IPS-18c (cell line): ENCODE measurements around the gene RAB5IF.
"Not testable (repeated sequence)": the region's sequence is repeated elsewhere in the genome, so short reads cannot be mapped to it uniquely, and the experiment has no call there.

ENCODE experiments used
- H3K4me3 ChIP-seq: 2 replicates; pipeline ENCODE4 v1.7.0; 2013; ENCODE audit warnings: low read depth, mild to moderate bottlenecking, low read length, moderate library complexity; ENCODE audit not compliant: insufficient read depth
- H3K9me3 ChIP-seq: one replicate; pipeline ENCODE4 v1.6.1; 2013; ENCODE audit warnings: mild to moderate bottlenecking, low read length, moderate library complexity; ENCODE audit not compliant: control insufficient read depth, insufficient read depth

The RAB5IF gene

DNA sequence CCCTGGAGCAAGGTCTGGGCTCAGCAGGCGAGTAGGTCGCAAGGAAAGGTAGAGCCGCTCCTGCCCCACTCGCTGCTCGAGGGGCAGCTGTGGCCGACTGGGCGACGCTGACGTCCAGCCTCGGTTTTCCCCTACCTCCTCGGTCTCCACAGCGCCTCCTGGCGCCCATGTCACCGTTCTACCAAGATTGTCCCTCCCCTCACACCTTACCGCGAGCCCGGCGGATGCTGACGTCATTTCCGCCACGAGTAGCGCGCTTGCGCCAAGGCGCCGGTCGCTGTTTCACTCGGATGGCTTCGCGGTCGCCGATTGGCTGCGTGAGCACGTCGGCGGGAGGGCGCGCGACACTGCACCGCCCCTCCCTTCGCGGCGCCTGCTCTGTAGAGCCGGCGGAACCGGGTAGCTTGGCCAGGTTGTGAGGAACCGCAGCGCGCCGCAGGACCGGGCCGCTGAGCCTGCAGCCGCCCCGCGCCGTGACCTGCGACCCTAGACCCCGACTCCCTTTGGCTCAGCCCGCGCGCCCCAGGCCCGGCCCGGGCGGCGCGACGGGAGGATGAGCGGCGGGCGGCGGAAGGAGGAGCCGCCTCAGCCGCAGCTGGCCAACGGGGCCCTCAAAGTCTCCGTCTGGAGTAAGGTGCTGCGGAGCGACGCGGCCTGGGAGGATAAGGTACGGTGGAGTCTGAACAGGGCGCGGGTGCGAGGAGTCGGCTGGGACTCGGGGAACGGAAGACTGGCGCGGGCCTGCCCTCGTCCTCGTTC is at the start of gene RAB5IF:
Gene RAB5IF (plus strand): TSS at position 381 of the 759 bp plus-strand sequence. CDS start 173 bp downstream, at position 554.
- H3K9me3 ChIP-seq = no peaks in the 10 kb centered on the region
- H3K4me3 ChIP-seq = peak within 1 kb of the TSS; percentile 98

- Histone ChIP-seq H3K4me3 (no peak overlapping the region), H3K9me3 (peaks cover 5% of the 10 kb centered on the region)
Observed at GRCh38 chr20:36562724-36563123, 42.9 kb upstream of the RAB5IF start.

DNA sequence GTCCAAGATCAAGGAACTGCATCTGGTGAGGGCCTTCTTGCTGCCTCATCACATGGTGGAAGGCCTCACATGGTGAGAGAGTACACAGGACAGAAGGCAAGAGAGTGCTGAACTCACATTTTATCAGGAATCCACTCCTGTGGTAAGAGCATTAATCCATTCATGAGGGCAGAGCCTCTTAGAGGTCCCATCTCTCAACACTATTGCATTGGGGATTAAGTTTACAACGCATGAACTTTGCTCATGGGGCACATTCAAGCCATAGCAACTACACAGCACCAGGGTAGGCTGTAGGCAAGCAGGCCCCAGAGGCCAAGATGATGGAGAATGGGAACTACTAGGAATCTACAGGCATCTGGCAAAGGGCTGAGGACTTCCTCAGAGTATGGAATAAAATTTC is 42.2 kb upstream of the RAB5IF start:
- no peak overlapping the region for H3K4me3 ChIP-seq
- peaks cover 3% of the 10 kb centered on the region for H3K9me3 ChIP-seq

DNA sequence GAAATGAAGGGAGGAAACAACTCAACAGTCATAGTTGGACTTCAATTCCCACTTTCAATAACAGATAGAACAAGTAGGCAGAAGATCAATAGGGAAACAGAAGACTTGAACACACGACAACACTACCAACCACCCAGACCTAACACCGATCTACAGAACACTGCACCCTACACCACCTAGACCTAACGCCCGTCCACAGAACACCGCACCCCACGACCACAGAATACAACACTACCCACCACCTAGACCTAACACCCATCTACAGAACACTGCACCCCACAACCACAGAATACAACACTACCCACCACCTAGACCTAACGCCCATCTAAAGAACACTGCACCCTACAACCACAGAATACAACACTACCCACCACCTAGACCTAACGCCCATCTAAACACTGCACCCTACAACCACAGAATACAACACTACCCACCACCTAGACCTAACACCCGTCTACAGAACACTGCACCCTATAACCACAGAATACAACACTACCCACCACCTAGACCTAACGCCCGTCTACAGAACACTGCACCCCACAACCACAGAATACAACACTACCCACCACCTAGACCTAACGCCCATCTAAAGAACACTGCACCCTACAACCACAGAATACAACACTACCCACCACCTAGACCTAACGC is 41.4 kb upstream of the RAB5IF start:
- not testable (repeated sequence) for H3K9me3 ChIP-seq

GRCh38 chr20:36564726-36565121 is 40.9 kb upstream of the RAB5IF start:
- H3K4me3 ChIP-seq, H3K9me3 ChIP-seq: not testable (repeated sequence)

More for the DNA sequence above, 41.4 kb upstream of the RAB5IF start:
- H3K4me3 ChIP-seq = not testable (repeated sequence)

DNA sequence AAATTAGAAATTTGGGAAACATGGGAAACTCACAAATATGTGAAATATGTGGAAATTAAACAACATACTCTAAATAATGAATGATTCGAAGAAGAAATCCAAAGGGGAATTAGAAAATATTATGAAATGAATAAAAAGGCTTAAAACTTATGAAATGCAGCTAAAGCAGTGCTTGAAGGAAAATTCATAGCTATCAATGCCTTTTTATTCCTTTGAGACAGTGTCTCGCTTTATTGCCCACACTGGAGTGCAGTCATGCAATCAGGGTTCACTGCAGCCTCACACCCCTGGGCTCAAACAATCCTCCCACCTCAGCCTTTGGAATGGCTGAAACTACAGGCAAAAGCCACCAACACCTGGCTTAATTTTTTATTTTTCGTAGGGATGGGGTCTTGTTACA is 40.1 kb upstream of the RAB5IF start:
- Histone ChIP-seq H3K4me3 (no peak overlapping the region), H3K9me3 (peaks cover 3% of the 10 kb centered on the region)

DNA sequence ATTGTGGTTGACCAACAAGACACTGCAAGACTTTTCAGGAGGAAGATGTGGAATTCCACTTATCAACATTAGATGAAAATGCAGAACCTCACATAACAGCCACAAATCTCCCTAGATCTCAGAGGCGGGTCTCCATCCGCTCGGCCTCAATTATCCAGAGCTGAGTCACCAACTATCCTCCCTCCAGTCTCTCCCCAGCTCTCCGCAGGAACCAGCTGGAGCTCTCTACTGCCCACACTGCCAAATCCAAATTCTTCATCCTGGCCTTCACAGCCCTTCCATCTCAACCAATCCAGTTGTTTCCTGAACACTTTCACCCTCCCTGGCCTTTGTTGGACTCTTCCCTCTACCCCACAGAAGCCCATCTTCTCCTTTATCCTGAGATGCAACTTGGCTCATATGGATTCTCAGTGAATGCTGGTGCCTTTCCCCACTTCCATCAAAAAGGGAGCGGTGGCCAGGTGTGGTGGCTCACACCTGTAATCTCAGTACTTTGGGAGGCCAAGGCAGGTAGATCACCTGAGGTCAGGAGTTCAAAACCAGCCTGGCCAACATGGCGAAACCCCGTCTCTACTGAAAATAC is 35.6 kb upstream of the RAB5IF start:
- Histone ChIP-seq H3K9me3 (no peaks in the 10 kb centered on the region), H3K4me3 (no peak overlapping the region)

DNA sequence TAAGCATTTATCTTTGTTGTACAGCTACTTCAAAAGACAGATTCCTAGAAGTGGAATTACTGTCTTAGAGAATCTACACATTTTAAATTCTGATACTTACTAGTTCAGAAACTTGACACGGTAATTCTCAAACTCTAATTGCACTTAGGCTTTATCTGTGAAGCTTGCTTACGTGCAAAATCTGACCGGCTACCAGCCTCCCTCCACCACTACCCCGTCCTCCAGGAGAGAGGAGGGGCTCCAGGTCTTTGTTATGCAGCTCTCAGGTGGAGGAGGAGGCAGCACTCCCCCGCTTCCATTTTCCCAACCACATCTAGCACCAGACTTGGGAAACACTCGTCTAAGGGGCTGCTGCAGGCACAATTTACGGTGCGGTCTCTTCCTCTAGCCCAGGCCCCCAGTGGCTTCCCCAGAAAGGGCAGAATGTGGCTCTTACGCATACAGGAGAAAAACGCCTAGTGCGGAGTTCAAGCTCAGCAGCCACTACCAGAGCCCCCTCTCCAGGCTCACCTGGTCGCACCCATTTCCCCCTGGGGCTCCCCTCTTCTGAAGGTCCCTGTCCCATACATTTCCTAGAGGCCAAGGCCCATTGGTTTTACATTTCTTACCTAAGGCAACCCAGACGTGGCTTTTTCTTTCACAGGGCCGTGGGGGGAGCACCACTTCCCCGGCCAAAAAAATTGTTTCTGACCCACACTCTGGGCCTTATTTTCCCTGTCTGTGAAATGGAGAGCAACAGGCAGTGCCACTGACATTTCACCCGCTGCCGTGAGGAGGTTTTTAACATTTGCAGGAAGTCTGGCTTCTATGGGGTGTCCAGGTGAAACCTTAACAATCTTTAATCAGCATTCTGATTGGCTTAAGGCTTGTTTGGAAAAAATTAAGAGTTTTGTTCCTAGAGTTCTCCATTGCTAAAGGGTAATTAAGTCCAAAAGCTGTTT is 33.7 kb upstream of the RAB5IF start:
- no peaks in the 10 kb centered on the region for H3K9me3 ChIP-seq
- peak overlapping the region; percentile 50; the same call in 1 of the 2 replicates for H3K4me3 ChIP-seq

GRCh38 chr20:36572701-36573102 is 32.9 kb upstream of the RAB5IF start:
- H3K9me3 ChIP-seq = no peaks in the 10 kb centered on the region
- peak overlapping the region; percentile 50 for H3K4me3 ChIP-seq

DNA sequence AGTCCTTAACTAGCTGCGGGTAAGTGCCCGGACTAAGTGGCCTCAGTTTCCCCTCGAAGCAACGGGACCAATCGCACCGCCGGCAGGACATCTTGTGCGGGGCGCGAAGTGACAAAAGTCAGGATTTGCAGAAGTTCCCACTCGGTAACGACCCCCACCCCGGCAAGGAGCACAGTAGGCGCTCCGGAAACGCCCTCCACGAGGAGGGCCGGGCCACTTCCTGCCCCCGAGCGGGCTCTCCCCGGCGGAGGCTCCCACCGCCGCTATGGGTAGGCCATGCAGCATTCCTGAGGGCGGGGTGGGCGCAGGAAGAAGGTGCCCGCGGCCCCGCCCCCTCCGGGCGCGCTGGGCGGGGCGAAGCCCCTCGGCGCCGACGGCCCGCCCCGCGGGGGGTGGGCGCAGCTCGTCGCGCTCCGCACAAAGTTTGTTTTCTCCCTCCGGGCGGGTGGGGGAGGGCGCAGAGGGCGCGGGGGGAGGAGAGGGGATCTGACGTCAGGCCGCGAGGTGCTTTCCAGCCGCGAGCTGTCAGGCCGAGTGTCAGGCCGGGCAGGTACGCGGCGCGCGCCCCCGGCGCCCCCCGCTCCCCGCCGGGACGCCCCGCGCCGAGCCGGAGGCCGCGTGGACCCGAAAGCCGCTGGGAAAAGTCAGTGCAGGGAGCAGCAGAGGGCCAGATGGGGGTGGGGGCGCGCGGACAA is 32.3 kb upstream of the RAB5IF start, which contains the start of gene TGIF2:
Gene TGIF2 (plus strand): TSS at position 495 of the 695 bp plus-strand sequence. CDS start 5,178 bp downstream, outside the sequence.
- Histone ChIP-seq H3K9me3 (no peaks in the 10 kb centered on the region), H3K4me3 (peak within 1 kb of the TSS; percentile 81)

- Histone ChIP-seq H3K4me3 (peak overlapping the region; percentile 81), H3K9me3 (no peaks in the 10 kb centered on the region)
Observed at GRCh38 chr20:36573798-36574365, 31.7 kb upstream of the RAB5IF start.

GRCh38 chr20:36574366-36575135 is 31.0 kb upstream of the RAB5IF start:
- Histone ChIP-seq H3K9me3 (no peaks in the 10 kb centered on the region), H3K4me3 (peak overlapping the region; percentile 81)

DNA sequence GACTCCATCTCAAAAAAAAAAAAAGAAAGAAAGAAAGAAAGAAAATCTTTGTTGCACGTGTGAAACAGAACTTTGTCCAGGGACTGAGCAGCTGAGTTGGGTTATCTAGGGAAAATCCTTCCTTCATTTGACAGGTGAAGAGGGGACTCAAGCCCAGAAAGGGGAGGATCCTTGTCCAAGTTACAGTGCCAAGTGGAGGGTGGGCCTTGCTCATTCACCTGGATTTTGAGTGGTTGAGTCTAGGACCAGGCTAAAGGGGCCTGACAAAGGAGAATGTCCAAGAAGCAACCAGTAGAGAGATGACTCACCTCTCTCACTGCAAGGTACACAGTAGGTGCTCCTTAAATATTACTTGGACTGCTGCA is 29.5 kb upstream of the RAB5IF start:
- H3K4me3 ChIP-seq = no peak overlapping the region; the same call in 1 of the 2 replicates

GRCh38 chr20:36578356-36579041 is 27.1 kb upstream of the RAB5IF start:
- H3K4me3 ChIP-seq = no peak overlapping the region

More for the DNA sequence above, 29.5 kb upstream of the RAB5IF start:
- H3K9me3 ChIP-seq = no peaks in the 10 kb centered on the region

GRCh38 chr20:36579996-36580545 is 25.5 kb upstream of the RAB5IF start:
- no peak overlapping the region for H3K4me3 ChIP-seq
- peaks cover 2% of the 10 kb centered on the region for H3K9me3 ChIP-seq

More at GRCh38 chr20:36578356-36579041, 27.1 kb upstream of the RAB5IF start:
- no peaks in the 10 kb centered on the region for H3K9me3 ChIP-seq
